ENCODE results near the gene ERF. TPM values are rescaled to one million over a fixed set of nuclear protein-coding genes. Genes with fewer than 3 reads are reported as not detected.

The ERF gene
- total and polyA plus RNA-seq, 4 donors, result 8.7 to 21.0 (median 13.8) TPM

DNA sequence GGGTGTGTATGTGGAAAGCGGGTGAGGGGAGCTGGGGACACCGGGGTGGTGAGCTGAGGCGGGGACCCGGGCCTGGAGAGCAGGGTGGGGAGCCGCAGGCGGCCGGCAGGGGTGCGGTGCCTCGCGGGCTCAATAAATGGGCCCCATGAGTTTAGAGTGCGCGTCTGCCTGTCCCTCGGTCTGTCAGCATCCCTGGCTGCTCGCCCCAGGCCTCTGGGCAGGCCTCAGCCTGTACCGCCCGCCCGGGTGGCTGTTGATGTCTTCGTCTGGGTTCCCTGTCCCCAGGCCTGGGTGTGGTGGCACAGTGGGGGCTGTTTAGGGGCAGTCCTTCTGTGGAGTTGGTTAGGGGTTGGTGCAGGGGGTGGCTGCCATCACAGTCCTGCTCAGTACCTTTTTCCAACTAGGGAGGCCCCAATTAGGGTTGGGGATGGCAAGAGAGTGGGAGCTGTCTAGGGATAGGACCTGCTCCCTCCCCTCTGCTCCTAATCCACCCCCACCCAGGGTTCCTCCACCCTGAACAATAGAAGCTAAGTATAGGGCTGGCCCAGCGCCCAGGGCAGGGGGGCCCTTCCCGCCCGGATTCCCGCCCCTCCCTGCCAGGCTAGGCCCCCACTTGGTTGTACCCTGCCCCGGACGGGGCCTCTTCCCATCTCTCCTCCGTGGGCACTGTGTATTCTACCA, 26.4 kb upstream of the ERF start:
- H3K4me1 ChIP-seq (ENCODE audit: control insufficient read depth in 4 of 4, insufficient read depth in 4 of 4, low read length in 3 of 4), result peaks cover 20 to 77% (median 56%) of the 10 kb centered on the region in 4 donors
- DNase-seq (ENCODE audit: low spot score), result peak; percentile 58
- no peaks in the 10 kb centered on the region for H3K9me3 ChIP-seq (ENCODE audit: control insufficient read depth in 4 of 4, low read length in 3 of 4)
- WGBS, result 49% methylated on average over 25 of the region's 25 CpGs
- peaks cover 0 to 2% (median 0%) of the 10 kb centered on the region in 4 donors for H3K36me3 ChIP-seq (ENCODE audit: control insufficient read depth in 4 of 4, insufficient read depth in 3 of 4, low read depth in 1 of 4, low read length in 3 of 4)
- peak overlapping the region in 1 of 2 donors; percentile 22 for H3K9ac ChIP-seq (ENCODE audit: low read depth in 1 of 2, low read length in 2 of 2)
- H3K27me3 ChIP-seq (ENCODE audit: control insufficient read depth in 4 of 4, insufficient read depth in 4 of 4, low read length in 3 of 4), result no peaks in the 10 kb centered on the region
- TF ChIP-seq, protein P1, sequence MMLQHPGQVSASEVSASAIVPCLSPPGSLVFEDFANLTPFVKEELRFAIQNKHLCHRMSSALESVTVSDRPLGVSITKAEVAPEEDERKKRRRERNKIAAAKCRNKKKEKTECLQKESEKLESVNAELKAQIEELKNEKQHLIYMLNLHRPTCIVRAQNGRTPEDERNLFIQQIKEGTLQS (IDR thresholded peaks at IDR 0.05), result no peak
- TF ChIP-seq MAX (IDR thresholded peaks at IDR 0.05) (no peak), FOXA2 (IDR thresholded peaks at IDR 0.05) (no peak), RAD21 (IDR thresholded peaks at IDR 0.05) (no peak), YY1 (IDR thresholded peaks at IDR 0.05) (no peak), HNF4G (IDR thresholded peaks at IDR 0.05) (no peak), GABPA (IDR thresholded peaks at IDR 0.05 in 1 of 2, conservative IDR thresholded peaks at IDR 0.05 in 1 of 2) (no peak)
- H3K27ac ChIP-seq (ENCODE audit: low read depth in 1 of 2, low read length in 2 of 2), result peak overlapping the region; percentile 72 to 83
- peak overlapping the region in 1 of 3 donors; percentile 76 for H3K4me3 ChIP-seq (ENCODE audit: low read depth in 1 of 3, low read length in 3 of 3)

DNA sequence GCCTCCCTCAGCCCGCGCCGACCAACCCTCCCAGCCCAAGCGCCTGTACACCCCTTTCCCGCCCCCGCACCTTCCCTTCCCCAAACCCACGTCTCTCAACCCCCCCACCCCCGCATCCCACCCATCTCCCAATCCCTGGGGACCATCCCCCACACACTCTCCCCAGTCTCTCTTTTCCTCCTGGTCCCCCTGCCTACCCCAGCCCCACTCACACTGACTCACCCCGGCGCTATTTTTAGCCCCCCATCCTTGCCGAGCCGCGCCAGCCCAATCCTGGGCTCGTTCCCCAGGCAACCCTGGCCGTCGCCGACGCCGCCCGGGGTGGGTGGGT, 25.9 kb upstream of the ERF start:
- no peak overlapping the region for H3K9ac ChIP-seq (ENCODE audit: low read depth in 1 of 2, low read length in 2 of 2)
- DNase-seq (ENCODE audit: low spot score), result no peak

More for the DNA sequence above, 25.9 kb upstream of the ERF start:
- Histone ChIP-seq H3K4me1 (ENCODE audit: control insufficient read depth in 4 of 4, insufficient read depth in 4 of 4, low read length in 3 of 4) (peaks cover 18 to 72% (median 52%) of the 10 kb centered on the region in 4 donors), H3K36me3 (ENCODE audit: control insufficient read depth in 4 of 4, insufficient read depth in 3 of 4, low read depth in 1 of 4, low read length in 3 of 4) (peaks cover 0 to 3% (median 0%) of the 10 kb centered on the region in 4 donors), H3K9me3 (ENCODE audit: control insufficient read depth in 4 of 4, low read length in 3 of 4) (no peaks in the 10 kb centered on the region), H3K4me3 (ENCODE audit: low read depth in 1 of 3, low read length in 3 of 3) (peak overlapping the region in 2 of 3 donors; percentile 74 to 76), H3K27ac (ENCODE audit: low read depth in 1 of 2, low read length in 2 of 2) (peak overlapping the region; percentile 61 to 87), H3K27me3 (ENCODE audit: control insufficient read depth in 4 of 4, insufficient read depth in 4 of 4, low read length in 3 of 4) (no peaks in the 10 kb centered on the region)
- 13% methylated on average over 20 of the region's 20 CpGs for WGBS
- no peak for TF ChIP-seq HNF4A (conservative IDR thresholded peaks at IDR 0.05)
- TF ChIP-seq EGR1 (IDR thresholded peaks at IDR 0.05; ENCODE audit: low read depth in 2 of 2), result no peak
- TF ChIP-seq JUND (IDR thresholded peaks at IDR 0.05), result no peak
- TF ChIP-seq, protein P1 (IDR thresholded peaks at IDR 0.05), result no peak
- no peak for TF ChIP-seq MAX (IDR thresholded peaks at IDR 0.05)
- no peak for TF ChIP-seq YY1 (IDR thresholded peaks at IDR 0.05)
- no peak for TF ChIP-seq SP1 (IDR thresholded peaks at IDR 0.05)
- TF ChIP-seq FOXA2 (IDR thresholded peaks at IDR 0.05), result no peak
- TF ChIP-seq RXRA (IDR thresholded peaks at IDR 0.05), result no peak
- TF ChIP-seq HNF4G (IDR thresholded peaks at IDR 0.05), result no peak
- TF ChIP-seq RAD21 (IDR thresholded peaks at IDR 0.05), result no peak
- no peak for TF ChIP-seq TAF1 (conservative IDR thresholded peaks at IDR 0.05)
- TF ChIP-seq FOXA1 (IDR thresholded peaks at IDR 0.05), result no peak
- no peak for TF ChIP-seq NR2F2 (IDR thresholded peaks at IDR 0.05)
- TF ChIP-seq ZBTB33 (IDR thresholded peaks at IDR 0.05), result no peak

All from liver (tissue), 9 donors.